ENCODE data around the gene SSBP2. TPM values are rescaled to one million over a fixed set of nuclear protein-coding genes. Genes with fewer than 3 reads are reported as not detected.

SSBP2 gene
- total RNA-seq, 2 donors from 2014 or later, result 25.1 to 26.9 TPM

DNA sequence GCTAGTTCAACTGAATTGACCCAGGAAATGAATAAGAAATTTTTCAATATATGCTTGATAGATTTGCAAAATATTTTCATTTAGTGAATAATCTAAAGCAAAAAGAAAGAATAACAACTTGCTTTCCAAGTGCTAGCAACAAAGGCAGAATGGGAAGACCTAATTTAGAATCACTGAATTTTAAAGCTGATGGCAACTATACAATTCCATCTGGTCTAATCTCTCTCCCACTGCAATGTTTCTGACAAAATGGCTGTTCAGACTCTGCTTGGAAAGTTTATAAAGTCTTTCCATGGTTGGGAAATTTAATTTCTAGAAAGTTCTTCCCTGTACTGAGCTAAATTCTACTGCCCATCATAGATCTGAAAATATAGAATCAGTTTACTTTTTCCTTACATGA, 281.2 kb downstream of the SSBP2 start:
- no peaks in the 10 kb centered on the region for H3K9me3 ChIP-seq
- no peaks in the 10 kb centered on the region for H3K4me1 ChIP-seq (replicated peaks)
- H3K36me3 ChIP-seq, result no peaks in the 10 kb centered on the region
- no peak overlapping the region for H3K27ac ChIP-seq
- no peak for DNase-seq (ENCODE audit: low spot score)
- H3K4me3 ChIP-seq, result no peak overlapping the region
- intact Hi-C loops (cut with DNase I), result no loop called here
- no peaks in the 10 kb centered on the region for H3K27me3 ChIP-seq (replicated peaks; ENCODE audit: insufficient read depth)
- TF ChIP-seq POLR2A (IDR thresholded peaks at IDR 0.05) (no peak), POLR2AphosphoS5 (IDR thresholded peaks at IDR 0.05) (no peak)
- TF ChIP-seq, protein P1, sequence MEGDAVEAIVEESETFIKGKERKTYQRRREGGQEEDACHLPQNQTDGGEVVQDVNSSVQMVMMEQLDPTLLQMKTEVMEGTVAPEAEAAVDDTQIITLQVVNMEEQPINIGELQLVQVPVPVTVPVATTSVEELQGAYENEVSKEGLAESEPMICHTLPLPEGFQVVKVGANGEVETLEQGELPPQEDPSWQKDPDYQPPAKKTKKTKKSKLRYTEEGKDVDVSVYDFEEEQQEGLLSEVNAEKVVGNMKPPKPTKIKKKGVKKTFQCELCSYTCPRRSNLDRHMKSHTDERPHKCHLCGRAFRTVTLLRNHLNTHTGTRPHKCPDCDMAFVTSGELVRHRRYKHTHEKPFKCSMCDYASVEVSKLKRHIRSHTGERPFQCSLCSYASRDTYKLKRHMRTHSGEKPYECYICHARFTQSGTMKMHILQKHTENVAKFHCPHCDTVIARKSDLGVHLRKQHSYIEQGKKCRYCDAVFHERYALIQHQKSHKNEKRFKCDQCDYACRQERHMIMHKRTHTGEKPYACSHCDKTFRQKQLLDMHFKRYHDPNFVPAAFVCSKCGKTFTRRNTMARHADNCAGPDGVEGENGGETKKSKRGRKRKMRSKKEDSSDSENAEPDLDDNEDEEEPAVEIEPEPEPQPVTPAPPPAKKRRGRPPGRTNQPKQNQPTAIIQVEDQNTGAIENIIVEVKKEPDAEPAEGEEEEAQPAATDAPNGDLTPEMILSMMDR (IDR thresholded peaks at IDR 0.05), result no peak

DNA sequence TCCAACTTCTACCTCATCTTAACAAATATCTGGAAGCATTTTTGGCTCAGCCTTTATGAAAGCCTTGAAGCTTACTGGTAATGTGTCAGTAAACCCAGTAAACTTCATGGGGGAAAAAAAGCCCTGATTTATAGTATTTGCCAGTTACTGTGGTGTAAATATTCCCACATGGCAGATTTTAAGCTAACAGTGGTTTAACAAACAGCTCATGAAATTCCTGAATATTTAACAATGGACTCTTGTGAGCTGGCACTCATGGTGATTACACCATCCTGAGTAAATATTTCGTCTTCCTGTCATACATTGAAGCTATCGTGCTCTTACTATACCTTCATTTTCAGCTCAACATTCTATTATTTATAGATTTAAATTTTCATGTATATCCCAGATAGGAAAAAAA, 300.0 kb downstream of the SSBP2 start:
- H3K4me3 ChIP-seq, result no peak overlapping the region
- no peaks in the 10 kb centered on the region for H3K36me3 ChIP-seq
- no peaks in the 10 kb centered on the region for H3K27me3 ChIP-seq (replicated peaks; ENCODE audit: insufficient read depth)
- WGBS, result 56% methylated on average over 2 of the region's 2 CpGs
- DNase-seq (ENCODE audit: low spot score), result no peak
- no peaks in the 10 kb centered on the region for H3K4me1 ChIP-seq (replicated peaks)
- TF ChIP-seq POLR2A (IDR thresholded peaks at IDR 0.05) (no peak), POLR2AphosphoS5 (IDR thresholded peaks at IDR 0.05) (no peak)
- TF ChIP-seq, protein P1 (IDR thresholded peaks at IDR 0.05), result no peak
- no peaks in the 10 kb centered on the region for H3K9me3 ChIP-seq
- intact Hi-C loops (cut with DNase I), result no loop called here
- no peak overlapping the region for H3K27ac ChIP-seq

DNA sequence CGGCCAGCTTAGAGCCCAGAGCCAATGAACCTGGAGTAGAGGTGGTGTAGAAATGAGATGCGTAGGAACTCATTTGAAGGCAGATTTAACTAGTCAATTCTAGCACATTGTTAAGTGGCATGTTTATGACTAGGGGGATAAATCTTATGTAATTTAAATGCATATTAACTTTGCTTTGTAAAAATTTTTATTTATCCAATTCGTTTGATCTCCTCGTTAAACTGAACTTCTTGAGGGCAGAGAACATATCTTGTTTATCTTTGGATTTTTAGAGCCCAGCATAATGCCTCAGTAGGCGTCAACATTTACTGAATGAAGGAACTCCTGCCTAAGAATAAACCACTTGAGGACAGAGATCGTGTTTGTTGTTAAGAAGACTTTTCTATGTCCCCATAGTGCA, 315.9 kb downstream of the SSBP2 start:
- 24% methylated on average over 6 of the region's 6 CpGs for WGBS
- Histone ChIP-seq H3K4me3 (no peak overlapping the region), H3K4me1 (replicated peaks) (no peaks in the 10 kb centered on the region), H3K27ac (no peak overlapping the region), H3K9me3 (no peaks in the 10 kb centered on the region), H3K36me3 (no peaks in the 10 kb centered on the region), H3K27me3 (replicated peaks; ENCODE audit: insufficient read depth) (no peaks in the 10 kb centered on the region)
- TF ChIP-seq, protein P1 (IDR thresholded peaks at IDR 0.05), result no peak
- TF ChIP-seq POLR2AphosphoS5 (IDR thresholded peaks at IDR 0.05) (no peak), POLR2A (IDR thresholded peaks at IDR 0.05) (no peak)
- no peak for DNase-seq (ENCODE audit: low spot score)
- intact Hi-C loops (cut with DNase I), result no loop called here

DNA sequence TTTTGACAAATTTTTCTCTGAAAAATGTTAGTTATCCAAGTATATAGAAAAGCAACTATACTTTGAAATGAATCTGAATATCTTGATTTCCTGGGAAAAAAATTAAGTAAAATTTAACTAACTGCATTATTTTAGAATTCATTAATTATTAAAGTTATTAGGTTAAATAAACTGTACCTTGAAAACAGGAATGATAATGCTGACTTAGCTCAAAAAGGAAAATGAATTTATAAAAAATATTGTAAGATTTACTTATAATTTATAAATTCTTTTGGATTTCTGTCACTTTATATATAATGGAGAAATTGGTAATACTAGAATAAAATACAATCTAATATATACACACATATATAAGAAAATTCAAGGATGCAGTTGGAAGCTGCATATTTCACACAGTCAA, 320.9 kb downstream of the SSBP2 start:
- no peak overlapping the region for H3K4me3 ChIP-seq
- H3K9me3 ChIP-seq, result no peaks in the 10 kb centered on the region
- H3K27me3 ChIP-seq (replicated peaks; ENCODE audit: insufficient read depth), result no peaks in the 10 kb centered on the region
- no peaks in the 10 kb centered on the region for H3K4me1 ChIP-seq (replicated peaks)
- intact Hi-C loops (cut with DNase I), result loop anchor here (5.0 kb wide), 4 partner anchors 422 to 797 kb away; partner anchors contain the start of gene ATG10
- no peak overlapping the region for H3K27ac ChIP-seq
- DNase-seq (ENCODE audit: low spot score), result no peak
- TF ChIP-seq, protein P1 (IDR thresholded peaks at IDR 0.05), result no peak
- no peak for TF ChIP-seq POLR2AphosphoS5 (IDR thresholded peaks at IDR 0.05)
- no peak for TF ChIP-seq POLR2A (IDR thresholded peaks at IDR 0.05)
- H3K36me3 ChIP-seq, result no peaks in the 10 kb centered on the region

DNA sequence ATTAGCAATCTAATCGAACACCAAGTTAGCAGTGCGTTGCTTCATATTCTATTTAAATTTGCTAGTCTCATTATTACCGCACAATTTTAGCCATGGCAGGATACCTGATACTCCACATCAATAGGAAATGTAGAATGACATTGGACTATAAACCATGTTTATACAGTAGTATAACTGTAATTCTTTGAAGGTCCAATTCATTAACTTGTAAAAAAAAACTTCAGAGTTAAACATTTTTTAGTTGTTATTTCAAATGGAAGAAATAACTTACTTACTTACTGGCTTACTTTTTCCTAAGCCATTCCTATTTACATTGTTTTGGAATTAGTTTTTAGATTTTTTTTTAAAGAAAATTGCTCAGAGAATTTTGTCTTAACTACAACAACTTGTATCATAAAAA, 321.5 kb downstream of the SSBP2 start:
- Histone ChIP-seq H3K36me3 (no peaks in the 10 kb centered on the region), H3K4me1 (replicated peaks) (no peaks in the 10 kb centered on the region), H3K27ac (no peak overlapping the region), H3K9me3 (no peaks in the 10 kb centered on the region), H3K4me3 (no peak overlapping the region), H3K27me3 (replicated peaks; ENCODE audit: insufficient read depth) (no peaks in the 10 kb centered on the region)
- WGBS, result 24% methylated on average over 3 of the region's 3 CpGs
- intact Hi-C loops (cut with DNase I), result loop anchor here (5.0 kb wide), 4 partner anchors 423 to 798 kb away; partner anchors contain the start of gene ATG10
- TF ChIP-seq, protein P1 (IDR thresholded peaks at IDR 0.05), result no peak
- TF ChIP-seq POLR2AphosphoS5 (IDR thresholded peaks at IDR 0.05) (no peak), POLR2A (IDR thresholded peaks at IDR 0.05) (no peak)
- DNase-seq (ENCODE audit: low spot score), result no peak

Measured in prostate gland (tissue), 2 donors.